ENCODE results near the gene TRPM8. TPM values are rescaled to one million over a fixed set of nuclear protein-coding genes. Genes with fewer than 3 reads are reported as not detected.

TRPM8 gene
- total and polyA plus RNA-seq, 7 donors = not detected

DNA sequence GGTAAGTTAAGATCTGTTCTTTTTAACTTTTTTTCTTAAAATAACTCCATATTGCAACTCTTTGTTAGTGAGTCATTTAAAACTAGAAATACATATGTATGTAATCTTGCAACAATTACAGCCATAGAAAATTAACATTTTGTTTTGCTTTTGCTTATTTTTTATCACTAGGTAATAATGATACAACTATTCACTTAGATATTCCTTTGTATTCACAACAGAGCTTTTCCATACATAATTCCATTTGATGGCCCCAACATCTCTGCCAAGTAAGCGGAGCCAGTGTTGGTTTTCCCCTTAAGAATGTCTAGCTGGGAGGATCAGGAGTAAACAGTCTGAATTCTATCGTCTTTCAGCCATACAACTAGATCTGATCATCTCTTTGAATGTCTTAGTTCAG, 149.4 kb downstream of the TRPM8 start:
- TF ChIP-seq, protein P1, sequence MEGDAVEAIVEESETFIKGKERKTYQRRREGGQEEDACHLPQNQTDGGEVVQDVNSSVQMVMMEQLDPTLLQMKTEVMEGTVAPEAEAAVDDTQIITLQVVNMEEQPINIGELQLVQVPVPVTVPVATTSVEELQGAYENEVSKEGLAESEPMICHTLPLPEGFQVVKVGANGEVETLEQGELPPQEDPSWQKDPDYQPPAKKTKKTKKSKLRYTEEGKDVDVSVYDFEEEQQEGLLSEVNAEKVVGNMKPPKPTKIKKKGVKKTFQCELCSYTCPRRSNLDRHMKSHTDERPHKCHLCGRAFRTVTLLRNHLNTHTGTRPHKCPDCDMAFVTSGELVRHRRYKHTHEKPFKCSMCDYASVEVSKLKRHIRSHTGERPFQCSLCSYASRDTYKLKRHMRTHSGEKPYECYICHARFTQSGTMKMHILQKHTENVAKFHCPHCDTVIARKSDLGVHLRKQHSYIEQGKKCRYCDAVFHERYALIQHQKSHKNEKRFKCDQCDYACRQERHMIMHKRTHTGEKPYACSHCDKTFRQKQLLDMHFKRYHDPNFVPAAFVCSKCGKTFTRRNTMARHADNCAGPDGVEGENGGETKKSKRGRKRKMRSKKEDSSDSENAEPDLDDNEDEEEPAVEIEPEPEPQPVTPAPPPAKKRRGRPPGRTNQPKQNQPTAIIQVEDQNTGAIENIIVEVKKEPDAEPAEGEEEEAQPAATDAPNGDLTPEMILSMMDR (IDR thresholded peaks at IDR 0.05) = no peak
- Histone ChIP-seq H3K4me3 (no peak overlapping the region), H3K27me3 (ENCODE audit: insufficient read depth in 3 of 3, low read length in 2 of 3) (no peaks in the 10 kb centered on the region), H3K27ac (no peak overlapping the region), H3K4me1 (no peaks in the 10 kb centered on the region), H3K9me3 (no peaks in the 10 kb centered on the region), H3K36me3 (ENCODE audit: insufficient read depth in 1 of 2, low read depth in 1 of 2) (no peaks in the 10 kb centered on the region)
- WGBS, 3 donors = 73 to 86% (median 78%) methylated on average over 2 of the region's 2 CpGs
- DNase-seq (no peak), ATAC-seq (no peak)
- intact Hi-C loops (cut with DNase I) = no loop called here

Other genes starting within 250 kb of the TRPM8 start
- gene UGT1A9, start 245.5 kb upstream of the TRPM8 start, total RNA-seq = not detected
- gene UGT1A9, start 245.5 kb upstream of the TRPM8 start, polyA plus RNA-seq = not detected
- gene UGT1A7, start 235.5 kb upstream of the TRPM8 start, total RNA-seq = not detected
- gene UGT1A7, start 235.5 kb upstream of the TRPM8 start, polyA plus RNA-seq = not detected
- not detected for gene UGT1A6, start 224.5 kb upstream of the TRPM8 start, total RNA-seq
- not detected for gene UGT1A6, start 224.5 kb upstream of the TRPM8 start, polyA plus RNA-seq
- gene UGT1A5, start 204.5 kb upstream of the TRPM8 start, total RNA-seq = not detected
- not detected for gene UGT1A5, start 204.5 kb upstream of the TRPM8 start, polyA plus RNA-seq
- not detected for gene UGT1A4, start 198.6 kb upstream of the TRPM8 start, total RNA-seq
- gene UGT1A4, start 198.6 kb upstream of the TRPM8 start, polyA plus RNA-seq = not detected
- not detected for gene UGT1A3, start 188.3 kb upstream of the TRPM8 start, total RNA-seq
- gene UGT1A3, start 188.3 kb upstream of the TRPM8 start, polyA plus RNA-seq = not detected
- gene UGT1A1, start 157.1 kb upstream of the TRPM8 start, total RNA-seq = not detected
- under 1 TPM in 1 of 3 donors, not detected in 2; 0.06 TPM for gene UGT1A1, start 157.1 kb upstream of the TRPM8 start, polyA plus RNA-seq
- gene MROH2A, start 139.0 kb upstream of the TRPM8 start, total RNA-seq = not detected
- gene MROH2A, start 139.0 kb upstream of the TRPM8 start, polyA plus RNA-seq = not detected
- gene HJURP, start 62.8 kb upstream of the TRPM8 start, total RNA-seq = not detected
- gene HJURP, start 62.8 kb upstream of the TRPM8 start, polyA plus RNA-seq = under 1 TPM; 0.08 to 0.25 (median 0.10) TPM
- not detected for gene SPP2, start 133.3 kb downstream of the TRPM8 start, total RNA-seq
- not detected for gene SPP2, start 133.3 kb downstream of the TRPM8 start, polyA plus RNA-seq

Data from psoas muscle (tissue), 8 donors.